H9 (cell line): Measurements from ENCODE around the gene NMUR2. TPM values are rescaled to one million over a fixed set of nuclear protein-coding genes. Genes with fewer than 3 reads are reported as not detected.

Experiments
- DNase-seq: peaks from one replicate; pipeline ENCODE4 v3.0.0-alpha.2; 2017
- H2AFZ ChIP-seq: one replicate; pipeline ENCODE4 v1.6.1; 2013; ENCODE audit warnings: mild to moderate bottlenecking, low read length, control low read depth, moderate library complexity
- H2AK5ac ChIP-seq: 2 replicates; pipeline ENCODE4 v1.6.1; 2013; ENCODE audit warnings: low read length, control low read depth, mixed read lengths; ENCODE audit not compliant: insufficient read length
- H2BK120ac ChIP-seq: one replicate; pipeline ENCODE4 v1.6.1; 2013; ENCODE audit warnings: low read depth, mild to moderate bottlenecking, low read length, control low read depth, inconsistent platforms; ENCODE audit not compliant: poor library complexity, severe bottlenecking
- H2BK12ac ChIP-seq: 2 replicates; pipeline ENCODE4 v1.6.1; 2013; ENCODE audit warnings: low read length, control low read depth, mixed read lengths, low read depth; ENCODE audit not compliant: insufficient read length
- H2BK15ac ChIP-seq: 2 replicates; pipeline ENCODE4 v1.6.1; 2013; ENCODE audit warnings: low read depth, low read length, control low read depth
- H2BK20ac ChIP-seq: one replicate; pipeline ENCODE4 v1.6.1; 2013; ENCODE audit warnings: low read depth, mild to moderate bottlenecking, low read length, control low read depth, inconsistent platforms; ENCODE audit not compliant: poor library complexity, severe bottlenecking
- H2BK5ac ChIP-seq: 2 replicates; pipeline ENCODE4 v1.6.1; 2013; ENCODE audit warnings: low read length, control low read depth, mixed read lengths; ENCODE audit not compliant: insufficient read length
- H3K14ac ChIP-seq: 2 replicates; pipeline ENCODE4 v1.6.1; 2013; ENCODE audit warnings: low read length, control low read depth; ENCODE audit not compliant: insufficient read depth
- H3K18ac ChIP-seq: 2 replicates; pipeline ENCODE4 v1.6.1; 2013; ENCODE audit warnings: low read depth, mild to moderate bottlenecking, mixed read lengths, low read length, control low read depth; ENCODE audit not compliant: insufficient read length
- H3K23ac ChIP-seq: 2 replicates; pipeline ENCODE4 v1.6.1; 2013; ENCODE audit warnings: low read length, control low read depth, mixed read lengths, low read depth; ENCODE audit not compliant: insufficient read length
- H3K23me2 ChIP-seq: 2 replicates; pipeline ENCODE4 v1.6.1; 2013; ENCODE audit warnings: low read depth, mild to moderate bottlenecking, mixed read lengths, low read length, control low read depth; ENCODE audit not compliant: insufficient read length, poor library complexity, severe bottlenecking
- H3K27ac ChIP-seq: 2 replicates; pipeline ENCODE4 v1.5.1; 2013; ENCODE audit warnings: low read length, control low read depth, mixed read lengths, low read depth; ENCODE audit not compliant: insufficient read length
- H3K27me3 ChIP-seq: 2 replicates; pipeline ENCODE4 v1.6.1; 2013; ENCODE audit warnings: low read length, control low read depth, inconsistent platforms; ENCODE audit not compliant: insufficient read depth
- H3K4ac ChIP-seq: 2 replicates; pipeline ENCODE4 v1.6.1; 2013; ENCODE audit warnings: low read depth, mild to moderate bottlenecking, control low read depth, inconsistent platforms, low read length, moderate library complexity
- H3K4me1 ChIP-seq: 2 replicates; pipeline ENCODE4 v1.6.1; 2013; ENCODE audit warnings: low read length, control low read depth, inconsistent platforms; ENCODE audit not compliant: insufficient read depth
- H3K4me2 ChIP-seq: 2 replicates; pipeline ENCODE4 v1.6.1; 2013; ENCODE audit warnings: low read length, control low read depth, mixed read lengths; ENCODE audit not compliant: insufficient read length, insufficient read depth
- H3K56ac ChIP-seq: 2 replicates; pipeline ENCODE4 v1.6.1; 2013; ENCODE audit warnings: low read depth, mild to moderate bottlenecking, mixed read lengths, low read length, control low read depth; ENCODE audit not compliant: insufficient read length
- H3K79me1 ChIP-seq: 2 replicates; pipeline ENCODE4 v1.6.1; 2013; ENCODE audit warnings: low read depth, mild to moderate bottlenecking, moderate library complexity, low read length, control low read depth, inconsistent platforms; ENCODE audit not compliant: insufficient read depth, poor library complexity, severe bottlenecking
- H3K79me2 ChIP-seq: 2 replicates; pipeline ENCODE4 v1.6.1; 2013; ENCODE audit warnings: low read length, control low read depth, inconsistent platforms; ENCODE audit not compliant: insufficient read depth
- H3K9ac ChIP-seq: 2 replicates; pipeline ENCODE4 v1.6.1; 2013; ENCODE audit warnings: low read length, control low read depth, mixed read lengths; ENCODE audit not compliant: insufficient read length; ENCODE audit errors: extremely low read depth
- H3K9me3 ChIP-seq: one replicate; pipeline ENCODE4 v1.6.1; 2013; ENCODE audit warnings: low read depth, low read length, inconsistent platforms; ENCODE audit not compliant: control insufficient read depth
- H3T11ph ChIP-seq: one replicate; pipeline ENCODE4 v1.6.1; 2013; ENCODE audit warnings: mild to moderate bottlenecking, low read length, control low read depth, inconsistent platforms
- H4K20me1 ChIP-seq: one replicate; pipeline ENCODE4 v1.6.1; 2013; ENCODE audit not compliant: control insufficient read depth, insufficient read length, insufficient read depth
- H4K5ac ChIP-seq: 2 replicates; pipeline ENCODE4 v1.6.1; 2013; ENCODE audit warnings: low read depth, mild to moderate bottlenecking, mixed read lengths, low read length, control low read depth; ENCODE audit not compliant: insufficient read length
- H4K8ac ChIP-seq: replicated peaks from 2 replicates; pipeline ENCODE4 v1.6.1; 2013; ENCODE audit warnings: low read length, control low read depth, mixed read lengths, low read depth; ENCODE audit not compliant: insufficient read length
- H4K91ac ChIP-seq: 2 replicates; pipeline ENCODE4 v1.6.1; 2013; ENCODE audit warnings: low read depth, mild to moderate bottlenecking, moderate library complexity, mixed read lengths, low read length, control low read depth; ENCODE audit not compliant: insufficient read length
- H3K27ac Mint-ChIP-seq, 3 experiments: 2 replicates in 2 of 3; 3 replicates in 1 of 3; pipeline ENCODE4 v1.8.0; 2020 to 2021; ENCODE audit warnings: mixed read lengths in 3 of 3, mild to moderate bottlenecking in 1 of 3, moderate library complexity in 1 of 3
- H3K27me3 Mint-ChIP-seq: 2 replicates; pipeline ENCODE4 v1.8.0; 2021; ENCODE audit warnings: low read depth, mild to moderate bottlenecking, moderate library complexity, mixed read lengths
- H3K36me3 Mint-ChIP-seq, 3 experiments: 2 replicates in 2 of 3; 3 replicates in 1 of 3; pipeline ENCODE4 v1.8.0; 2020 to 2021; ENCODE audit warnings: low read depth in 3 of 3, mixed read lengths in 3 of 3; ENCODE audit not compliant: insufficient read depth in 1 of 3
- H3K4me1 Mint-ChIP-seq, 2 experiments: 2 replicates each; pipeline ENCODE4 v1.8.0; 2020; ENCODE audit warnings: mixed read lengths in 2 of 2
- H3K4me3 Mint-ChIP-seq, 2 experiments: 2 replicates in 1 of 2; 3 replicates in 1 of 2; pipeline ENCODE4 v1.8.0; 2020 to 2021; ENCODE audit warnings: mild to moderate bottlenecking in 2 of 2, mixed read lengths in 2 of 2, moderate library complexity in 1 of 2
- H3K9me3 Mint-ChIP-seq, 2 experiments: 2 replicates in 1 of 2; 3 replicates in 1 of 2; pipeline ENCODE4 v1.8.0; 2020; ENCODE audit warnings: mild to moderate bottlenecking in 2 of 2, mixed read lengths in 2 of 2, moderate library complexity in 1 of 2
- WGBS: extraction: QIAGEN DNeasy Blood & Tissue Kit; methylation state at CpG from one replicate; pipeline ENCODE4 v1.1.7; 2013; ENCODE audit warnings: missing lambda C conversion rate, low lambda C conversion rate, mixed read lengths; ENCODE audit not compliant: insufficient read length; ENCODE audit errors: extremely low coverage; 5-methylcytosine and 5-hydroxymethylcytosine counted together
- total RNA-seq: library from RNA; stranded (reverse); gene quantifications from 2 replicates; pipeline ENCODE4 v1.2.1, GENCODE V29; 2021
- TF ChIP-seq, protein P1 (sequence below): fragments of 200-600 bp; sonication (generic); conservative IDR thresholded peaks from 3 replicates; pipeline ENCODE4 v1.8.0; 2021; ENCODE audit warnings: antibody characterized with exemption, mild to moderate bottlenecking

NMUR2 gene
- total RNA-seq, 1 experiment from 2014 or later: 0.11 TPM

DNA sequence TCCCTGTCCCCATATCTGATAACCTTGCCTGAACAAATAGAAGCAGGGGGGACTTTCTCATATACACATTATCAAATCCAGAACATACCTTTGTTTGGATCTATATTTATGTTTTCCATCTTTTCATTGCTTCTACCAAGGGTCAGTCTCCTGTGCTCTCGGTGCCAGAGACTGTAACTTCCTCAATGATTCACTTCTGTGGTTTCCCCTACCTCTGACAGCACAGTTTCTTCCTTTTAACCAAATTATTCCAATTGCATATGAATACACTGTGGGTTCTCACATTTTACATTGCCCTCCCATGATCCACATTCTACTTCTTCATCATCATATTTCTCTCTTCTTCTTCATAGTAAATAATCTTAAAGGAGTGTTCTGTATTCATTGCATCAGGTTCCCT lies 32.2 kb downstream of the NMUR2 start:
- no peak overlapping the region for H2BK5ac ChIP-seq
- H3K9ac ChIP-seq: no peak overlapping the region
- no peak overlapping the region for H3K56ac ChIP-seq
- no peak overlapping the region for H3K27ac ChIP-seq
- H2BK15ac ChIP-seq: no peak overlapping the region
- no peak overlapping the region for H3K18ac ChIP-seq
- no peak for DNase-seq
- no peak overlapping the region for H4K5ac ChIP-seq
- no peak overlapping the region for H2AFZ ChIP-seq
- H2BK120ac ChIP-seq: no peak overlapping the region
- H3T11ph ChIP-seq: no peak overlapping the region
- WGBS: no CpG with 5 or more reads among the region's 1 CpG
- H3K23ac ChIP-seq: no peak overlapping the region
- H3K4ac ChIP-seq: no peak overlapping the region
- Mint-ChIP-seq H3K36me3 (no peaks in the 10 kb centered on the region), H3K9me3 (no peaks in the 10 kb centered on the region), H3K4me1 (no peaks in the 10 kb centered on the region), H3K27me3 (no peaks in the 10 kb centered on the region), H3K4me3 (no peak overlapping the region), H3K27ac (no peak overlapping the region)
- H4K8ac ChIP-seq: no peak overlapping the region
- TF ChIP-seq, protein P1, sequence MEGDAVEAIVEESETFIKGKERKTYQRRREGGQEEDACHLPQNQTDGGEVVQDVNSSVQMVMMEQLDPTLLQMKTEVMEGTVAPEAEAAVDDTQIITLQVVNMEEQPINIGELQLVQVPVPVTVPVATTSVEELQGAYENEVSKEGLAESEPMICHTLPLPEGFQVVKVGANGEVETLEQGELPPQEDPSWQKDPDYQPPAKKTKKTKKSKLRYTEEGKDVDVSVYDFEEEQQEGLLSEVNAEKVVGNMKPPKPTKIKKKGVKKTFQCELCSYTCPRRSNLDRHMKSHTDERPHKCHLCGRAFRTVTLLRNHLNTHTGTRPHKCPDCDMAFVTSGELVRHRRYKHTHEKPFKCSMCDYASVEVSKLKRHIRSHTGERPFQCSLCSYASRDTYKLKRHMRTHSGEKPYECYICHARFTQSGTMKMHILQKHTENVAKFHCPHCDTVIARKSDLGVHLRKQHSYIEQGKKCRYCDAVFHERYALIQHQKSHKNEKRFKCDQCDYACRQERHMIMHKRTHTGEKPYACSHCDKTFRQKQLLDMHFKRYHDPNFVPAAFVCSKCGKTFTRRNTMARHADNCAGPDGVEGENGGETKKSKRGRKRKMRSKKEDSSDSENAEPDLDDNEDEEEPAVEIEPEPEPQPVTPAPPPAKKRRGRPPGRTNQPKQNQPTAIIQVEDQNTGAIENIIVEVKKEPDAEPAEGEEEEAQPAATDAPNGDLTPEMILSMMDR: no peak
- H3K14ac ChIP-seq: no peak overlapping the region
- H3K79me1 ChIP-seq: no peaks in the 10 kb centered on the region
- H2AK5ac ChIP-seq: no peak overlapping the region
- H3K23me2 ChIP-seq: no peaks in the 10 kb centered on the region
- H4K20me1 ChIP-seq: no peaks in the 10 kb centered on the region
- no peaks in the 10 kb centered on the region for H3K79me2 ChIP-seq
- H3K4me1 ChIP-seq: no peaks in the 10 kb centered on the region
- H3K4me2 ChIP-seq: no peak overlapping the region
- H2BK12ac ChIP-seq: no peak overlapping the region
- H3K27me3 ChIP-seq: no peaks in the 10 kb centered on the region
- no peak overlapping the region for H2BK20ac ChIP-seq
- H4K91ac ChIP-seq: no peak overlapping the region
- H3K9me3 ChIP-seq: no peaks in the 10 kb centered on the region
